ENCODE results near the gene NXF1. TPM values are rescaled to one million over a fixed set of nuclear protein-coding genes. Genes with fewer than 3 reads are reported as not detected.
"Not testable (repeated sequence)": the region's sequence is repeated elsewhere in the genome, so short reads cannot be mapped to it uniquely, and the experiment has no call there.

NXF1 gene
- total RNA-seq, 1 experiment from 2014 or later, result 47.6 TPM

DNA sequence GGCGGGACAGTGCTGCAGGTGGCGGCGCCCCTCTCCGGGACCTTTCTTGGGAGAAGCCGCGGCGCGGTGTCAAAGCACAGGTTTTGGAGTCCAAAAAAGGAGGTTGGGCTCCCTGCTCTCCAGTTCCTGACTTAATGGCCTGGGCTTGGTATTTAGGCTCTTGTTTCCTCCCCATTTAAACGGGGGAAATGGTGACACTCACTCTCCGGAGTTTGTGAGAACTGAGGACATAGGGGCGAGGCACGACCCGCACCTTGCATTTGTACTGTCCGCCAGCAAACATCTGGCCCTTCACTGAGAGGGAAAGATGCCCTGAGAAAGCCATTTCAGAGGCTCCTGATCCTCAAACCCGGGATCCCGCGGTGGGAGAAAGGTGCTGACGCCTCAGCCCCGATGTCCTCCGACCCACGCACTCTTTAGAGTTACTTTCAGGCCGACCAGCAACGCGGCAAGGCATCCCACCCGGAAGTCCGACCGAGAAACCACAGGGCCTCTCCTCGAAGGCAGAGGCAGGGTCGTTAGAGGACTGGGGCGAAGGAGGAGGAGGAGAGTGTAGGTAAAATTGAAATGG is 37.0 kb upstream of the NXF1 start:
- Mint-ChIP-seq H3K9me3 (ENCODE audit: unreplicated experiment) (no peaks in the 10 kb centered on the region), H3K36me3 (ENCODE audit: insufficient read depth, unreplicated experiment) (peaks cover 15% of the 10 kb centered on the region), H3K4me1 (ENCODE audit: insufficient read depth, unreplicated experiment) (peaks cover 10% of the 10 kb centered on the region), H3K27ac (ENCODE audit: low read depth, unreplicated experiment) (no peak overlapping the region), H3K4me3 (ENCODE audit: unreplicated experiment) (no peak overlapping the region), H3K27me3 (ENCODE audit: insufficient read depth, unreplicated experiment) (no peaks in the 10 kb centered on the region)
- DNase-seq (ENCODE audit: unreplicated experiment), result no peak
- intact Hi-C loops (cut with micrococcal nuclease), result no loop called here
- BruUV-seq (replicated peaks), result TSS peak; percentile 54
- TF ChIP-seq, protein P1, sequence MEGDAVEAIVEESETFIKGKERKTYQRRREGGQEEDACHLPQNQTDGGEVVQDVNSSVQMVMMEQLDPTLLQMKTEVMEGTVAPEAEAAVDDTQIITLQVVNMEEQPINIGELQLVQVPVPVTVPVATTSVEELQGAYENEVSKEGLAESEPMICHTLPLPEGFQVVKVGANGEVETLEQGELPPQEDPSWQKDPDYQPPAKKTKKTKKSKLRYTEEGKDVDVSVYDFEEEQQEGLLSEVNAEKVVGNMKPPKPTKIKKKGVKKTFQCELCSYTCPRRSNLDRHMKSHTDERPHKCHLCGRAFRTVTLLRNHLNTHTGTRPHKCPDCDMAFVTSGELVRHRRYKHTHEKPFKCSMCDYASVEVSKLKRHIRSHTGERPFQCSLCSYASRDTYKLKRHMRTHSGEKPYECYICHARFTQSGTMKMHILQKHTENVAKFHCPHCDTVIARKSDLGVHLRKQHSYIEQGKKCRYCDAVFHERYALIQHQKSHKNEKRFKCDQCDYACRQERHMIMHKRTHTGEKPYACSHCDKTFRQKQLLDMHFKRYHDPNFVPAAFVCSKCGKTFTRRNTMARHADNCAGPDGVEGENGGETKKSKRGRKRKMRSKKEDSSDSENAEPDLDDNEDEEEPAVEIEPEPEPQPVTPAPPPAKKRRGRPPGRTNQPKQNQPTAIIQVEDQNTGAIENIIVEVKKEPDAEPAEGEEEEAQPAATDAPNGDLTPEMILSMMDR (IDR thresholded peaks at IDR 0.05; ENCODE audit: unreplicated experiment), result no peak
- POLR2A ChIA-PET, result interaction anchor here (0.6 to 5.6 kb wide), 20 partner anchors 9 to 877 kb away, joined by 3 to 344 read pairs (median 6); partner anchors contain the start of genes C11orf98, CSKMT, HNRNPUL2 and LRRN4CL
- CTCF ChIA-PET, result interaction anchor here (0.6 to 1.5 kb wide), 3 partner anchors 10 to 48 kb away, joined by 3 to 5 read pairs (median 4); no protein-coding TSS in a partner anchor

DNA sequence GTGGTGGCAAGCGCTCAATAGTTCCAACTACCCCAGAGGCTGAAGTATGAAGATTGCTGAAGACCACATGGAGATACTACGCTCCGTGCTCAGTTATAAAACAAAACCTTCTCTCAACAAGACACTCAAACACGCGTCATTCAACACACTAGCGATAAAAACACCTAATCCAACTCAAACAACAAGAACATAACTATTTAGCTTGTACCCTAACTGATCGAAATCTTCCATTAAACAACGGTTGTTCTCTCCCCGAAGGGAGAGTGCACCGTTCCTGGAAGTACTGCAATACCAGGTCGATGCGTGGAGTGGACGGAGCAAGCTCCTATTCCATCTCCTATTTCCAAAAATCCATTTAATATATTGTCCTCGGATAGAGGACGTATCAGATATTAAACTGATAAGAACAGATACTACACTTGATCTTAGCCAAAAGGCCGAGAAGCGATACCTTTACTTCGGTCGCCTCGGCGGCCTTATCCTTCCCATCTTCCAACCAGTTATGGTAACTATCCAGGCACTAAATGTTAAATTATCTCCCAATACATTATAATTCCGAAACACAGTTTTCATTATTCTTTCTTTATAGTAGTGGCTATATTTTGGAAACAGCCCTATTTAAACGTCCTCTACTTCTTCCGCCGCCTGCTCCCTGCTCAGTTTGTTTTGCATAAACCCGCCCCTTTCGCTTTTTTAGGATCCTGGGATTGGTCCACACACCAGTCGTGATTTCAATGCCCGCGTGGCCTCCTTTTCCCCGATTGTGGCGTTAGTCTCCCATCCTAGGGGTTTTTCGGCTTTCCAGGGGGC is 36.3 kb upstream of the NXF1 start:
- ChIA-PET POLR2A (interaction anchor here (0.6 to 5.6 kb wide), 55 partner anchors 9 to 1838 kb away, joined by 3 to 344 read pairs (median 6); partner anchors contain the start of genes AHNAK, C11orf98, CSKMT and EEF1G), CTCF (interaction anchor here (0.5 to 1.1 kb wide), 4 partner anchors 47 to 289 kb away, joined by 3 to 7 read pairs (median 3); no protein-coding TSS in a partner anchor)
- BruUV-seq (replicated peaks), result TSS peak; percentile 97
- H3K4me1 Mint-ChIP-seq (ENCODE audit: insufficient read depth, unreplicated experiment), result peaks cover 12% of the 10 kb centered on the region
- peak; percentile 99 for DNase-seq (ENCODE audit: unreplicated experiment)
- H3K36me3 Mint-ChIP-seq (ENCODE audit: insufficient read depth, unreplicated experiment), result peaks cover 19% of the 10 kb centered on the region
- H3K27me3 Mint-ChIP-seq (ENCODE audit: insufficient read depth, unreplicated experiment), result no peaks in the 10 kb centered on the region
- TF ChIP-seq, protein P1 (IDR thresholded peaks at IDR 0.05; ENCODE audit: unreplicated experiment), result no peak
- no peak overlapping the region for H3K4me3 Mint-ChIP-seq (ENCODE audit: unreplicated experiment)
- H3K9me3 Mint-ChIP-seq (ENCODE audit: unreplicated experiment), result no peaks in the 10 kb centered on the region
- H3K27ac Mint-ChIP-seq (ENCODE audit: low read depth, unreplicated experiment), result no peak overlapping the region
- intact Hi-C loops (cut with micrococcal nuclease), result loop anchor here (1.0 to 2.0 kb wide), 5 partner anchors 15 to 109 kb away; partner anchors contain the start of genes NXF1, SLC3A2 and TMEM179B

DNA sequence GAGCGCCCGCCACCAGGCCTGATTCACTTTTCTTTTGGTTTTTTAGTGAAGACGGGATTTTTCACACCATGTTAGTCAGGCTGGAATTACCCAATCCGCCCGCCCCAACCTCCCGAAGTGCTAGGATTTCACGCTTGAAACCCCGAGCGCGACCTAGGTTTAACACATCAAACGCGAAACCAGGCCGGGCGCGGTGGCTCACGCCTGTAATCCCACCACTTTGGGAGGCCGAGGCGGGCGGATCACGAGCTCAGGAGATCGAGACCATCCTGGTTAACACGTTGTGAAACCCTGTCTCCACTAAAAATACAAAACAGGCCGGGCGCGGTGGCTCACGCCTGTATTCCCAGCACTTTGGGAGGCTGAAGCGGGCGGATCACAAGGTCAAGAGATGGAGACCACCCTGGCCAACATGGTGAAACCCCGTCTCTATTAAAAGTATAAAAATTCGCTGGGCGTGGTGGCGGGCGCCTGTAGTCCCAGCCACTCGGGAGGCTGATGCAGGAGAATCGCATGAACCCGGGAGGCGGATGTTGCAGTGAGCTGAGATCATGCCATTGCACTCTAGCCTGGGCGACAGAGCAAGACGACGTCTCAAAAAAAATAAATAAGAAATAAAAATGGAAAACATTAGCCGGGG is 35.6 kb upstream of the NXF1 start:
- Mint-ChIP-seq H3K36me3 (ENCODE audit: insufficient read depth, unreplicated experiment) (peaks cover 25% of the 10 kb centered on the region), H3K4me1 (ENCODE audit: insufficient read depth, unreplicated experiment) (peaks cover 14% of the 10 kb centered on the region)
- not testable (repeated sequence) for H3K9me3 Mint-ChIP-seq (ENCODE audit: unreplicated experiment); H3K4me3 Mint-ChIP-seq (ENCODE audit: unreplicated experiment); H3K27me3 Mint-ChIP-seq (ENCODE audit: insufficient read depth, unreplicated experiment); H3K27ac Mint-ChIP-seq (ENCODE audit: low read depth, unreplicated experiment)
- CTCF ChIA-PET, result interaction anchor here (0.6 to 1.7 kb wide), 6 partner anchors 13 to 135 kb away, joined by 3 to 7 read pairs (median 4); partner anchors contain the start of gene SLC3A2
- TSS peak; percentile 39 for BruUV-seq (replicated peaks)
- POLR2A ChIA-PET, result interaction anchor here (0.6 to 5.6 kb wide), 57 partner anchors 7 to 1839 kb away, joined by 3 to 344 read pairs (median 6); partner anchors contain the start of genes AHNAK, B3GAT3, C11orf98 and CSKMT
- intact Hi-C loops (cut with micrococcal nuclease), result loop anchor here (1.0 to 2.0 kb wide), 5 partner anchors 15 to 108 kb away; partner anchors contain the start of genes NXF1, SLC3A2 and TMEM179B
- DNase-seq (ENCODE audit: unreplicated experiment), result peak; percentile 82

Measured in MCF 10A (cell line).